Small intestine (tissue), 7 donors: Measurements from ENCODE around the gene EXOC3L4. TPM values are rescaled to one million over a fixed set of nuclear protein-coding genes. Genes with fewer than 3 reads are reported as not detected.

Experiments used
- DNase-seq, 2 donors: peaks; one replicate each; pipeline versions ENCODE4 v3.0.0 to v3.0.0-alpha.2; 2013
- FAIRE-seq: peaks from 2 replicates; lab custom pipeline; 2012; peaks lifted over from hg19 to GRCh38; lab: Jason Lieb, UNC
- H3K27ac ChIP-seq, 3 donors: one replicate each; pipeline ENCODE4 v1.5.1; 2013; ENCODE audit warnings: low read length in 2 of 3, mild to moderate bottlenecking in 2 of 3, control low read depth in 1 of 3, inconsistent platforms in 1 of 3, low read depth in 1 of 3, moderate library complexity in 1 of 3
- H3K27me3 ChIP-seq, 3 donors: one replicate each; pipeline ENCODE4 v1.6.1; 2013; ENCODE audit warnings: low read length in 3 of 3, inconsistent platforms in 1 of 3; ENCODE audit not compliant: control insufficient read depth in 3 of 3, insufficient read depth in 3 of 3
- H3K36me3 ChIP-seq, 3 donors: one replicate each; pipeline ENCODE4 v1.6.1; 2013; ENCODE audit warnings: low read length in 3 of 3, inconsistent platforms in 1 of 3, low read depth in 1 of 3, mild to moderate bottlenecking in 1 of 3, moderate library complexity in 1 of 3; ENCODE audit not compliant: control insufficient read depth in 3 of 3, insufficient read depth in 2 of 3
- H3K4me1 ChIP-seq, 3 donors: one replicate each; pipeline ENCODE4 v1.6.1; 2013; ENCODE audit warnings: low read length in 2 of 3, inconsistent platforms in 1 of 3, low read depth in 1 of 3, mild to moderate bottlenecking in 1 of 3, moderate library complexity in 1 of 3; ENCODE audit not compliant: control insufficient read depth in 3 of 3, insufficient read depth in 2 of 3
- H3K4me3 ChIP-seq, 3 donors: one replicate each; pipeline ENCODE4 v1.5.1; 2013; ENCODE audit warnings: low read length in 3 of 3, control low read depth in 1 of 3, inconsistent platforms in 1 of 3, low read depth in 1 of 3, mild to moderate bottlenecking in 1 of 3, moderate library complexity in 1 of 3
- H3K9me3 ChIP-seq, 2 donors: one replicate each; pipeline ENCODE4 v1.6.1; 2013; ENCODE audit warnings: low read depth in 1 of 2, low read length in 1 of 2; ENCODE audit not compliant: control insufficient read depth in 2 of 2, insufficient read depth in 1 of 2
- WGBS, 3 donors: extraction: QIAGEN DNeasy Blood & Tissue Kit; methylation state at CpG; one replicate each; pipeline ENCODE4 v1.1.7; 2013; 5-methylcytosine and 5-hydroxymethylcytosine counted together
- polyA plus RNA-seq, 4 donors: library from polyadenylated mRNA; stranded (reverse) in 3 of 4; unstranded in 1 of 4; fragments of 200-250 nt in 3 of 4; fragments of 120-200 nt in 1 of 4; gene quantifications; one replicate each; pipeline versions ENCODE4 v1.2.1 to v1.2.3, GENCODE V29; 2013
- donor health status: healthy with polysubstance abuse.
- donor health status: control.
- donor health status: control.
- donor health status: Bipolar disorder and iron deficiency.
- donor health status: healthy.

Gene EXOC3L4
- polyA plus RNA-seq, 4 donors = 26.1 to 110 (median 60.4) TPM

GRCh38 chr14:103091883-103092222 is 2.7 kb upstream of the EXOC3L4 start:
- H3K36me3 ChIP-seq = no peaks in the 10 kb centered on the region
- peak overlapping the region in 2 of 3 donors; percentile 44 to 55 for H3K4me3 ChIP-seq
- H3K27me3 ChIP-seq = peaks cover 0 to 8% (median 0%) of the 10 kb centered on the region in 3 donors
- no peak for DNase-seq
- 24 to 46% (median 31%) methylated on average over 8 to 9 of the region's 9 CpGs for whole genome bisulfite sequencing, 3 donors
- FAIRE-seq = no peak
- H3K27ac ChIP-seq = peak overlapping the region in 1 of 3 donors; percentile 14
- peaks cover 0 to 38% (median 0%) of the 10 kb centered on the region in 3 donors for H3K4me1 ChIP-seq
- H3K9me3 ChIP-seq = no peaks in the 10 kb centered on the region

DNA sequence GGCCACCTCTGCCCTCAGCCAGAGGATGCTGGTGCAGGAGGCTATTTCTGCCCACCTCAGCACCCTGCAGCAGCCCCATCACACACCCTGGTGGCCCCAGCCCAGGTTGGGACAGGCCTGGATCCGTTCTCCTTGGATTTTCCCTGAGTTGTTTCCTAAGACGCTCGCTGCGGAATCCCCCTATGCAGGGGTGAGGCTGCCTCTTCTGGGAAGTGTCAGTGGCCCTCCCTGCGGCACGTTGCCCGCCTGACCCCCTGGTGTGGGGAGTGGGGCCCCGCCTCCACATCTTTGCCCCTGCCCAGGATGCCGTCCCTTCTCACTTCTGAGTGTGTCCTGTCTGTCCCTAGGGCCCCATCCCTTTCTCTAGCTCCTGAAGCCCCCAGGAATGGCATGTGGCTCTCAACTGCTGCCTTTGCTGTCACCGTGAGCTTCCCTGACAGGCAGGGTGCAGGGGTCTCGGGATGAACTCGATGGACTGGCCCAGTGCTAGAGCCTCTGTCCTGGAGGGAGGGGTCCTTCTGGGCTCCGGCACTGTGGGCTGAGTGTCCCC is 594 bp upstream of the EXOC3L4 start:
- Histone ChIP-seq H3K27me3 (peaks cover 0 to 6% (median 0%) of the 10 kb centered on the region in 3 donors), H3K4me3 (peak overlapping the region in 1 of 3 donors; percentile 22), H3K4me1 (peaks cover 0 to 59% (median 6%) of the 10 kb centered on the region in 3 donors), H3K9me3 (no peaks in the 10 kb centered on the region), H3K27ac (peak overlapping the region; percentile 81 to 93 (median 89)), H3K36me3 (no peaks in the 10 kb centered on the region)
- 44 to 57% (median 56%) methylated on average over 12 to 13 of the region's 13 CpGs for WGBS, 3 donors
- DNase-seq = peak in 1 of 2 donors; percentile 27
- no peak for FAIRE-seq

GRCh38 chr14:103095210-103095778 is 769 bp downstream of the EXOC3L4 start:
- Histone ChIP-seq H3K4me1 (peaks cover 0 to 72% (median 12%) of the 10 kb centered on the region in 3 donors), H3K27ac (peak overlapping the region; percentile 81 to 93 (median 89)), H3K27me3 (peaks cover 0 to 6% (median 0%) of the 10 kb centered on the region in 3 donors), H3K9me3 (no peaks in the 10 kb centered on the region), H3K4me3 (peak overlapping the region in 2 of 3 donors; percentile 22 to 62), H3K36me3 (peaks cover 0 to 2% (median 0%) of the 10 kb centered on the region in 3 donors)
- no peak for FAIRE-seq
- 24 to 57% (median 47%) methylated on average over 11 of the region's 11 CpGs for WGBS, 3 donors
- DNase-seq = peak; percentile 36 to 78

GRCh38 chr14:103096387-103096786 is 1.9 kb downstream of the EXOC3L4 start:
- Histone ChIP-seq H3K4me1 (peaks cover 0 to 78% (median 12%) of the 10 kb centered on the region in 3 donors), H3K27me3 (no peaks in the 10 kb centered on the region), H3K9me3 (no peaks in the 10 kb centered on the region), H3K36me3 (peaks cover 0 to 7% (median 0%) of the 10 kb centered on the region in 3 donors), H3K4me3 (no peak overlapping the region), H3K27ac (no peak overlapping the region)
- no peak for DNase-seq
- no peak for FAIRE-seq
- WGBS, 3 donors = 74 to 82% (median 82%) methylated on average over 4 of the region's 4 CpGs

- Histone ChIP-seq H3K9me3 (no peaks in the 10 kb centered on the region), H3K36me3 (peaks cover 0 to 7% (median 0%) of the 10 kb centered on the region in 3 donors), H3K27ac (no peak overlapping the region), H3K27me3 (peaks cover 0 to under 1% (median 0%) of the 10 kb centered on the region in 3 donors), H3K4me3 (no peak overlapping the region), H3K4me1 (peaks cover 0 to 80% (median 12%) of the 10 kb centered on the region in 3 donors)
- DNase-seq (no peak), FAIRE-seq (no peak)
- WGBS, 3 donors = 84 to 87% (median 86%) methylated on average over 25 to 26 of the region's 26 CpGs
Observed at GRCh38 chr14:103097244-103097993, 2.9 kb downstream of the EXOC3L4 start.

DNA sequence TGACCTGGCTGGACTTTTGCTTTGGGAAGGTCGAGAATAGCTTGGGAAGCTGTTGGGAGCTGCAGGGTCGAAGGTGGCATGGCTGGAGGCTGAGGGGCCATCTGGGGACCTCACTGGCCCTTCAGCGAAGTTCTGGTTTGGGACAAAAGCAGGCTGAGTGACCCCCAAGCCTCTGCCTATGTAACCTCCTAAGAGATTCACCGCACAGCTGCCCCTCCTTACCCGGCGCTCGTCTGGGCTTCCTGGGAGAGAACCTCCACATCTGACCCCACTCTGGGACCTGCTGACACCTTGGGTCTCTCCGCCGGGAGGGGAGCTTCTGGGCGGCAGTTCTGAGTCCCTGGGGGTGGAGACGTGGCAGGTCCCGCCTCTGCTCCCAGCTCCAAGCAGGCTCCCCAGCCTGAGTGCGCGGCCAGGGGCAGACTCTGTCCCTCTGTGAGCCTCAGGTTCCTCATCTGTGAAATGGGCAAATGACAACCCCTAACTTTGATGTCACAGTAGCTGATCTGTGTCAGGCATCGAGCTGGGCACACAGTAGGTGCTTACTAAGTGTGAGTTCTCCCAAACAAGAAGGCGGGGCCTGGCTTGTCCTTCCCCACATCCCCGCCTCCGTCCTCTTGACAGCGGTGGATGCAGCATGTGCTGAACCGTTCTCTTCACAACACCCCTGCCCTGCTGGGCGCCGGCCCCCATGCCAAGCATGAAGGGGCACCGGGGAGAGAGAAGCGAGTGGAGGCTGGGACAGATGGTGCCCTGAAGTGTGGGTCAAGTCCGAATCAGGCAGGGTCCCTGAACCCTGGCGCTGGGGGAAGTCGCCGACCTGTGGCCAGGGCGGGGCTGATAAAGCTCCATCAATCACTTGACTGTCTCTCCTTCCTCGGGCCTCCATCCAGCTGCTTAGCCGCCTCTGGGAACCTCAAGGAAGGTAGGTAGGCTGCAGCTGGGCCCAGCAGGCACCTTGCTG is 3.8 kb downstream of the EXOC3L4 start:
- Histone ChIP-seq H3K27ac (peak overlapping the region in 1 of 3 donors; percentile 55), H3K4me3 (peak overlapping the region in 1 of 3 donors; percentile 30)
- peak; percentile 78 to 80 for DNase-seq

GRCh38 chr14:103099081-103099732 is 4.7 kb downstream of the EXOC3L4 start:
- FAIRE-seq (no peak), DNase-seq (peak in 1 of 2 donors; percentile 84)
- Histone ChIP-seq H3K36me3 (peaks cover 0 to 12% (median 0%) of the 10 kb centered on the region in 3 donors), H3K27me3 (peaks cover 0 to 16% (median 0%) of the 10 kb centered on the region in 3 donors), H3K4me1 (peaks cover 2 to 84% (median 12%) of the 10 kb centered on the region in 3 donors), H3K4me3 (peak overlapping the region in 1 of 3 donors; percentile 30), H3K27ac (peak overlapping the region in 1 of 3 donors; percentile 55), H3K9me3 (no peaks in the 10 kb centered on the region)
- 32 to 61% (median 47%) methylated on average over 10 to 12 of the region's 12 CpGs for WGBS, 3 donors

More for the DNA sequence above, 3.8 kb downstream of the EXOC3L4 start:
- no peaks in the 10 kb centered on the region for H3K9me3 ChIP-seq
- peaks cover 0 to 8% (median 0%) of the 10 kb centered on the region in 3 donors for H3K27me3 ChIP-seq
- no peak for FAIRE-seq
- peaks cover 0 to 12% (median 0%) of the 10 kb centered on the region in 3 donors for H3K36me3 ChIP-seq
- peaks cover 0 to 86% (median 12%) of the 10 kb centered on the region in 3 donors for H3K4me1 ChIP-seq
- 58 to 71% (median 59%) methylated on average over 30 to 31 of the region's 31 CpGs for WGBS, 3 donors
